DMS 273 treated with DMSO at 0.1 percent for 48 hours (cell line): ENCODE measurements around the gene NKD1.
"Not testable (repeated sequence)": the region's sequence is repeated elsewhere in the genome, so short reads cannot be mapped to it uniquely, and the experiment has no call there.

Experiments used
- DNase-seq: peaks from one replicate; lab custom pipeline; 2025; lab: John Stamatoyannopoulos, UW

NKD1 gene

DNA sequence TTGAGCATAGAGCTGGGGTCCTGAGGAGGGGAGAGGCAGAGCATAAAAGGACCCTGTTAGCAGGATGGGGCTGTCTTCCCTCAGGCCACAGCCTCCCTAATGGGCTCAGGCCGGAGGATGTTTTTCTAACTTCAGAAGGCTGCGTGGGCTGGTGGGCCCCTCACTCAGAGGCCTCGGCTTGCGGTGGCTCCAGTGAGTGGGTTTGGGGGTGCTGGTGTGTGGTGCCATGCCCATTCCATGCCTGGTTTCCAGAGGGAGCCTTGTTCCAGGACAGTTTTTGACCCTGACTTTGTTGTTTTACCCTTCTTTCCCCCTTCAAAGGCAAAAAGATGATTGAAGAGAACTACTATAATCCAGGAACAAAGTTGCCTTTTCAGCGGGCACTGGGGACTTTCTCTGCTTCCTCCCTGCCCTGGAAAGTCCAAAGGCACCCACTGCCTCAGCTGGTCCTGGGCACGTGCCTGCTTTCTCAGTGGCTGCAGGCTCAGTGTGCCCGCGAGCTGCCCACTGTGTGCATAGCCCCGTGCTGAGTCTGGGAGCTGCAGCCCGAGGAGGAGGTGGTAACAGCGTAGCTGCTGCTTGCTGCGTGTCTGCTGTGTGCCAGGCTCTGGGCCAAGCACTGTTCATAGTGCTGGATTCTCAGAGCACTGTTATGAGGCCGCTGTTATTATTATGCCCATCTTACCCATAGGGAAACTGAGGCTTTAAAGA, 11.8 kb downstream of the NKD1 start:
- no peak for DNase-seq

DNA sequence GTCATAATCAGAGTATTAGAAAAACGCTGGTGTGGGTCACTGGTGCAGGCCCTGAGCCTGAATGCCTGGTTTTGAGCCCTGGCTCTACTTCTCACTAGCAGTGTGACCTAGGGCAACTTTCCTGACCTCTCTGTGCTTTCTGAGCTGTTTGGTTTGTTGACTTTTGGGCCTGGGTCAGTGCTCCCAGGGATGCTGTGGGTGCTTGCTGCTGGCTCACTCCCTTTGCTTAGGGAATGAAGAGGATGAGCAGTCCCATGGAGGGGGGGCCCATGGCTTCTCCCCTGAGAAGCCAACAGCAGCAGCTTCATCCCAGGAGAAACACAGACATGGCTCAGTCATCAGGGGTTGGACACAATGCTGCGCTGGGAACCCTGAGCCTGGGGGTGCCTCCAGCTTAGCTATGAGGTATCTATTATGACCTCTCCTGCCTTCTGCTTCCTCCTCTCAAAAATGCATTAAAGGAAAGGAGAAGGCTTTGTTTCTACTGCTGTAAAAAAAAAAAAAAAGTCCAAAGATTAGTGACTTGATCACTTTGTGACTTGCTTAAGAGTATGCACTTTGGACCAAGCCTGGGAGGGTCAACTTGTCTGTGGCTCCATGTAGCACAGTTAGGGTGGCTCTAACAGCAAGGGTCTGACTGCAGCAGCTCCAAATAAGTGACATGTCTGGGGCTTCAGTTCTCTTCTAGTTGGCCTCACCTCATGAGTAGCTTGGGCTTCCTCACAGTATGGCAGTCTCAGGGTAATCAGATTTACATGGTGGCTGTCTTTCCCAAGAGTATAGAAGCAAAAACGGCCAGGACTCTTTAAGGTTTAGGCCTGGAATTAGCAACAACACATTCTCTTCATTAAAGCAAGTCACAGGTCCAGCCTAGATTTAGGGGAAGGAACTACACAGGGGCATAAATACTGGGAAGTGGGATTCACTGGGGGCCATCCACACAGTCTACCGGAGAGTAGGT, 13.0 kb downstream of the NKD1 start:
- no peak for DNase-seq

DNA sequence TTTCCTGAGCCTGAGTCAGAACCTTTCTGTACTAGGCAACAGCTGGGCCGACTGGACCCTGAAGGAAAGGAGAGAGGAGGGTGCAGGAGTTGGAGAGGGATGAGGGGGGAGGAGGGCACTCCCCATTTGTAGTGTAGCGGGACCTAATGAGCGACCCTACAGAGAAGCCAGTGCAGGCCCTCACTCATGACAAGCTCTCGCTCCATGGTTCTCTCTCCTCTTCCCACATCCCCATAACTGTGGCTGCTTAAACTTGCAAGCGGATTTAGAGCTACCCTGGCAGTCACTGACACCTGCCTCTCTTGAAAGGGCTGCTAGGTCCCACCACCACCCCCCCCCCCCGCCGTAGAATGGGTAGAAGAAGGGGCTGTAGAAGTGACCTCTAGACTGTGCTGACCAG, 14.5 kb downstream of the NKD1 start:
- no peak for DNase-seq

DNA sequence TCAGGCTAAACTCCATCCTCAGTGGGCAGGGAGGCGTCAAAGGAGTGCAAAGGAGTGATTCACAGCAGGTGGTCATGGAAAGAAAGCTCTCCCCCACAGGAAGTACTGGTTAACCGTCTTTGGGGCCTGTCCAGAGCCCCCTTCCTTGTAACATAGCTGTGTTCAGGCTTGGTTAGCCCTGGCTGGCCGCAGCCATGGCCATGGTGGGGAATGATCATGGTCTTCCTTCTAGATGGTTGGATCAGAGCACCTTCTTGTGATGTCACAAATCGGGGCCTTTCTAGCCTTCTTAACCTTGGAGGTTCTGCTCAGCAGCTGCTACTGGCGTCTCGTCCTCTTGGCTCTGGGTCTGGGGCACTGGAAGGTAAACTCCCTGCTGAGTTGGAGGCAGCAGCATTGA, 15.8 kb downstream of the NKD1 start:
- no peak for DNase-seq

DNA sequence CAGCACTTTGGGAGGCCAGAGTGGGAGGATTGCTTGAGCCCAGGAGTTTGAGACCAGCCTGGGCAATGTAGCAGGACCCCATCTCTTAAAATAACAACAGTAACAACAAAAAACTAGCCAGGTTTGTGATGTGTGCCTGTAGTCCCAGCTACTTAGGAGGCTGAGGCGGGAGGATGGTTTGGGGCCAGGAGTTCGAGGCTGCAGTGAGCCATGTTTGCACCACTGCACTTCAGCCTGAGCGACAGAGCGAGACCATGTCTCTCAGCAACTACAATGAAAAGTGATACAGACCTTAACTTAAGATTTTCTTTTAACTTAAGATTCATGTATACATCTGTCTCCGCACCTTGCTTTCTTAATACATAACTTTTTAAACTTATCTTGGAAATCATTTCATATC, 17.2 kb downstream of the NKD1 start:
- no peak for DNase-seq

DNA sequence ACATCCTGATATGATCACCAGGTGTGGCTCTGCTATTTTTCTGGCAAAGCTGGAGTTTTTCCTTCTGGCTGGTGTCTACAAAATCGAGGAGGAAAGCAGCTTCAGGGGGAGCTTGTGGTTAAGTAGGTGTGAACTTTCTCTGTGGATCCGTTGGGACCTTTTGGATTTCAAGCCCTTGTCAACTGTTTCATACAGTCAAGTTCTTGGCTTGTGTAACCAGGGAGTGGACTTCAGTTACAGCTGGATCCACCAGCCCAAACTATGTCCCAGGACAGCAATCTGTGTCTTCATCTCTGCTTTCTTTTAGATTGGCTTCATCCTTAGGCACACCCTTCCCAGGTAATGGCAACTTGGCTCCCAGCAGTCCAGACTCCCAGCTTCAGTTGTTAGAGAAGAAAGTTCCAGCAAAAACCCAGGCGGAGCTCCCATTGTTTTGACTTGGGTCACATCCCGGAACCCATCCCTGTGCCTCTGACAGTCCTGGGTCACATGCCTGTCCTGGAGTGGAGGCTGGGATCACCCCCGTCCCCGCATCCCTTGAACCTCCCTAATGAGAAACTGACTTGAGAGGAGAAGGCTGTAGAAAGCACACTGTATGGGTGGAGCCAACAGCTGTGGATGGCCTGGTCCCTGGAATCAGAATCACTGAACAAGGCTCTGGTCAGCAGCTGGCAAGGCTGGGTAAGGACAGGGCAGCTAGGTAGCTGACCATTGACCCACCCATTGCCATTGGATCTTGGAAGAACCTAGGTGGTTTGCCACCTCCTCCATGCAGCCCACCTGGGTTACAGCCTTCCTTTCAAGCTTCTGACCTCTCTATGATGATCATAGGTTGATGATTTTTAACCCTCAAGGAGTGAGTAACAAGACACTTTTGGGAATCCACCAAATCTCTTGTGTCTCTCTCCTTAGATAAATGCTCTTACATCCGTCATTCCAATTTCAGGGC, 18.1 kb downstream of the NKD1 start:
- DNase-seq = no peak

DNA sequence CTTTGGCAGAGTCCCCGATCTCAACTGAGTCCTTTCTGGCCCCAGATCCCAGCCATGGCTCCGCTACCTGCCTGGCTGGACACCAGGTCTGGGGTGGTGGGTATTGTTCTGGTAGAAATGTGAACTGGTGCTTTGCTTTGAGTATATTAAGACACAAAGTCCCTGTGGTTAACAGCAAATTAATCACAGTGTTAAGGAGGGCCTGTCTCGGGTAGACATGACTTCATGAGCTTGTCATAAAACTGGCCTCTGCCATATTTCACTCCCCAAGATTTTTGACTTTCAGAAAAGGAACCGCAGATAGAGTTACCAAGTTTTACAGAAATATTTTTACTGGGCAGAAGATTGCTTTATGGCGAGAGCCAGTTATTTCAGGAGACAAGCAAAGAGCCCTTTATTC, 19.5 kb downstream of the NKD1 start:
- no peak for DNase-seq

DNA sequence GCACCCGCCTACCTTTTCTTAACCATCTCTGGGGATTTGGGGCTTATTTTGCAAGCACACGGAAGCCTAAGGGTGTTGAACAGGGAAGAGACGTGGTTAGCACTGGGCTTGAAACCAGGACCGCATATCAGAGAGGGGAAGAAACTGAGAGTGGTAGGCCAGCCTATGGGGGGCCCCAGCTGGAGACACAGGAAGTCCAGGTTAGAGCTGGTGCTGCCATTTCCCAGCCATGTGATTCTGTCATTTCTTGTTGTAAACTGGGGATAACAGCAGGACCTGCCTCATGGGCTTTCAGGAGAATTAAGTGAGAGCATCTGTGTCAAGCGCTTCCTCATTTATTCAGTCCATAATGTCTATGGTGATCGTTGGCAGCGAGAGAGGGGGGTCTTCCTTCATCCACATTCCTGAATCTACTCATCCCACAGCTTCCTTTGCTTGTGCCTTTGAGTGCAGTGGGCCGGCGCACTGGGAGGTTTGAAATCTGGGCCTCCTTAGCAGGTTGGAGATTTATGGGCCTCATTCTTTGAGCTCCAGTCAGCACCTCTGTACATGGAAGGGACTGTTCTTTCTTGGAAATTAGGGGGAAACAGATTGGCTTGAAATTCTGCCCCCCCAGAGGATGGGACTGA, 20.1 kb downstream of the NKD1 start:
- no peak for DNase-seq

DNA sequence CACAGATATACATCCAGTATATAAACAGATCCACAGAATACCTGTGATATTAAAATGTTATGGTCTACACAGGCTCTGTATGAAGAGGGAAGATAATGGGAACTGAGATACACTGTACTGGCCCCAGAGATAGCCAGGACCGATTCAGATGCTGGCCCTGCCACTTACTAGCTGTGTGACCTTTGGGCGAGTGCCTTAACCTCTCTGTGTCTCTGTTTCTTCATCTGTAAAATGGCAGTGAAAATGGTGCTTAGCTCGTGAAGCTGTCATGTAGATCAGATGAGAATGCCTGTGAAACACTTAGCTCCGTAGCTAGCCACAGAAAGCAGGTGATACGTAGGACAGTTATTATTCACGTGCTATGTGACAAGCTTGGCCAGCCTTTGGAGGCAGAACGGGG, 22.2 kb downstream of the NKD1 start:
- no peak for DNase-seq

DNA sequence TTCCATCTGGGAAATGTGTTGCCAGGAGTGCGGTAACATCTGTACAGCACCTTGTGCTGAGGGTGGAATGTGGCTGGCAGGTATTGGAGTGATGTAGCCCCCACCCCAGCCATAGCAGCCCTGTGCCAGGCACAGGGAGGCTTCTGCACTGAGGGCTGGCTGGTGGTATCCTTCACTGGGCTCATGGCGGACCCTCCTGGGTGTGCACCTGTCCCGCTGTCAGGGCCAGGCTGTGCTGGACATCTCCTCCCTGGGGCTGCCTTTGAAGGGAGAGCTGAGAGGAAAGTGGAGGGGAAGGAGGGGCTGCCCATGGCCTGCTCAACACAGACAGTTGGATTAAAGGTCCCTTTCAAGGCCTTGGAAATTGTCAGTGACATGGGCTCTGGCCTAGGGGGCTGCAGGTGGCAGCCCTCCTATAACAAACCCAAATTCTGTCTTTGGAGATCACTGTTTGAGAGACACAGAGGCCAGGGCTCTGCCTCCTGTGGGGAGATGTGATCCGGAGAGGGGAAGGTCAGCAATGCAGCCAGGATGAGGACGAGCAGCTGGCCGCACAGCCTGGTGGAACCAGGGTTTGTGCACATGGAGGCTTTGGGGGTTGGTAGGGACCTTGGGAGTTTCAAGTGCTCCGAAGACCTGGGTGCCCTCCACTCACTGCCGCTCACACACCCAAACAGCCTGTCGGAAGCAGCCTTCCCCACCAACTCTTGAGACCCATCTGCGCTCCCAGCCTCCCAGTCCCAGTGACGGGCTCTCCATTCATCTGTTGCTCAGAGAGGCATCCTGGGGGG, 22.8 kb downstream of the NKD1 start:
- no peak for DNase-seq

DNA sequence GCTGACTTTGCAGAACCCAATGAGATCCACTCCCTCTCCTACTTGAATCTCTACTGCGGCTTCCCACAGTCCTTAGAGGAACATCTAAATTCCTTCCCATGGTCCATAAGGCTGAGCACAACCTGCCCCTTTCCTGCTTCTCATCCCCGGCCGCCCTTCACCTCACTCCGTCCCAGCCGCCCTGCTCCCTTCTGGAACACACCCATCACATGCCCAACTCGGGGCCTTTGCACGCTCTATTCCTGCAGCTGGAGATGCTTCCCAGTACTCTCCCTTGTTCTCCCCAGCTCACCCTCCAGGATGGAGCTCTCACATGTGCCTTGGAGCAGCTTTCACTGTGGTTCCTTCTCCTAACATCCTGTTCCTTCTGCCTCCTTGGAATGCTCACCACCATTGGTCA, 23.6 kb downstream of the NKD1 start:
- no peak for DNase-seq

DNA sequence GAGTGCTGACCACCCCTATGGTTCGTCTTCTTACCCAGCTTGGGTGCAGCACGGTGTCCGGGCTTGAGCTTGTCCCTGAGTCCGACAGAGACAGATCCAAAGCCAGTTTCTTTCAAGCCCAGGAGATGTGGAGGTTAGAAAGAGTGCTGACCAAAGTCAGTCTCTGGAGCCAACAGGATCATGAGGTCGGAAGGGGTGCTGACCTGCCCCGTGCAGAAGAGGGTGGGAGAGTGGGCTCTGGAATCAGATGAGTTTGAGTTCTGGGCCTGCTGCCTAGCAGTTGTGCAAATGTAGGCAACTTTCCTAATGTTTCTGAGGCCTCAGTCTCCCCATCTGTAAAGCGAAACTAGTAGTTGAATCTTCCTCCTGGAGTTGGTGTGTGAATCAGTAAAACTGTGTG, 24.5 kb downstream of the NKD1 start:
- DNase-seq = no peak

DNA sequence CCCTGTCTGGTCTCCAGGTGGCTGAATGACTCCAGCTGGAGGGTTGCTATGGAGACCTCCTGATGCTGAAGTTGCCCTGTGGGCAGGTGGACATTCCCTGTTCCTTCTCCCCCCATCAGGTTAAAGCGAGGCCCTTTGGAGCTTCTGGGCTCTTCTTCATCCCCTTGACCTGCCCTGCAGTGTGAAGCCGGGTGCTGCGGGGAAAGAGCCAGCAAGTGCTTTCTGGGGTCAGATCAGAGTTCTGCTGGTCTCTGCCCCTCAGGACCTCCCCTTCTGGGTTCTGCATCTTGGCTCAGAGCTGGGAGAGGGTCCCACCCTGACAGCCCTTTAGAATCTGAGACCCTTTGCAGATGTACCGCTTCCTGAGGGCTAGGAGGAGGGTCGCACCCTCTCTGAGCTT, 25.1 kb downstream of the NKD1 start:
- no peak for DNase-seq

DNA sequence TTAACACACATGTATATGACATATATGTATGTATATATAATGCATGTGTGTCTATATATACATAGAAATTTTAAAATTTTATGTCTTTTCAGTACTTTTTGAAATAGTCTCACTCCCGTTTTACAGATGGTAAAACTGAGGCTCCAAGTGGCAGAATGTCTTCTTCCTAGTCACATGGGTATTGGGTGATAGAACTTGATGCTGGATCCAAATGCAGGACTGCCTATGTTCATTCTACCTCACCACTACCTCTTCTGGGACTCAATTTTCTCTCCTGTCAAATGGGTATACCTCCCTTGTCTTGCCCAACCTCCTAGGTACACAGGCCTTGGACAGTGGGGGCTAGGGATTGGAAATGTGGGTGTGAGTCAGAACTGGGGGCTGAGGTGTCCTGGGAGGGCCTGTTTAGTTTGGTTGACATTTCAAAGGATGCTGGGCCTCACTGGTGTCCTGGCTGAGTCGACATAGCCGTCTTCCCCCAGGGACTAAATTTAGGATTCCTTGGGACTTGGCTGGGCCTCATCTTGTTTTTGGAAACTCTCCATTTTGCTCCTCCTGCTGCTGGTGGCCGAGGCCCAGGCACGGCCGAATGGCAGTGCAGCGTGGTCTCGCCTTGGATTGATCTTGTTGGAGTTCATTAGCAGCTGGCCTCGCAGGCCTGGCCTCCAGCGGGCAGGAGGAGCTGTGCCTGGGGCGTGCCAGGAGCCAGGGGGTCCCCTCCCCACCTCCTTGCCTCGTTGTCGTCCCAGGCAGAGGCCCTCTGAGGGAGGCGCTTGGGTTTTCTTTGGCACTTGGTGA, 25.9 kb downstream of the NKD1 start:
- no peak for DNase-seq

DNA sequence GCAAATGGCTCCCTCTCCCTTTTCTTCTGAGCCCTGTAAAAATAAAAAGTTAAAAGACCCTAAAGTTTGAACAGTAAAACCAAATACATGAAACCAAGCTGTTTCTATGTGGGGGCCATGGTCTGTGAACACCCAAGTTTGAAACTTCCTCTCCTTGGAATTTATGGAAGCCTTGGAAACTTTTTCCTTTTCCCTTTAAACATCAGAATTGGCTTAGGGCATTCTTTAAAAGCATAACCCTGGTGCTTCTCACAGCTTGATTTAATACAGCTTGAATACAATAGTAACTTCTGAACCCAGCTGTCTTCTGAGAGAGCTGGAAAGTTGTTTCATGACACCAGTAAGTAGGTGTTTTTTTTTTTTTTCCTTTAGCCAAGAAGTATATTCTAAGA, 26.5 kb downstream of the NKD1 start:
- no peak for DNase-seq

DNA sequence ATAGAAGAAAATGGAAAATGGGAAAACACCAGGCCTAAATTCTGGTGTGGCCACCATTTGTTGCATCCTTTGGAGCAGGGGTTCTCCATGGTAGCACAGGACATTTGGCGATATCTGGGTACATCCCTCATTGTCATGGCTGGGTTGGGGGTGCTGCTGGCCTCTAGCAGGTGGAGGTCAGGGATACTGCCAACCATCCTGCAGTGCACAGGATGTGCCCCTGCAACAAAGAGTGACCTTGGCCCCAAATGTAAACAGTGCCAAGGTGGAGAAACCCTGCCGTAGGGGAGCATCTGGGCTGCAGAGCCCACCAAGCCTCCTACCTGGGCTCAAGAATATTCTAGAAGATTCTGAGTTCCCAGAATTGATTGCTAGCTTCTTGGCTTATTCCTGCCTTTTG, 27.5 kb downstream of the NKD1 start:
- DNase-seq = no peak

DNA sequence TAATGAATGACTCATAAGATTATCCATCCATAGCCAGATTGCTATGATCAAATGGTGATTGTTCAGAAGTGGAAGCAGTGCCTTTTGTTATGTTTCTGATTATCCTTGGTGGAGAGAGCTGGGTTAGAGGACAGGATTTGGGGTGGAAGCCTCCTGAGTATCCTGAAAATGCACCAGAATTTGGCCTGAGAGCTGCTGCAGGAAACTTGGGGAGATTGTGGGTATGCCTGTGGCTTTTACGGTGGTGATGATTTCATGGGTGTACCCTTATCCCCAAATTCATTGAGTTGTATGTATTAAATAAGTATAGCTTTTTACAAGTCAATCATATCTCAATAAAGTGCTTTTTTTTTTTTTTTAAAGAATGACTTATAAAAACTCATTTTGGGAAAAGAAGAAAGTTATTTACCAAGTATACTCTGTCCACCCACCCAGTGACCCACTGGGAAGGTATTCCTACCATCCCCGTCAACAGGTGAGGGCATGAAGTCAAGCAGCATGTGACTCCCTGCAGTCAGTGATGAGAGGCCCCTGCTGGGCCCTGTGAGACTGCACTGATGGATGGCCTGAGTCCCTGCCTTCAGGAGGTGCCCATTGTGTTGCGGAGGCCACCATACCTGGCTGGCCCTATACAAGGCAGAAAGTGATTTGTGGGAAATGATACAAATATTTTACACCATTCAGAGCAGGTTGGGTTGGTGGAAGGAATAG, 28.4 kb downstream of the NKD1 start:
- no peak for DNase-seq

DNA sequence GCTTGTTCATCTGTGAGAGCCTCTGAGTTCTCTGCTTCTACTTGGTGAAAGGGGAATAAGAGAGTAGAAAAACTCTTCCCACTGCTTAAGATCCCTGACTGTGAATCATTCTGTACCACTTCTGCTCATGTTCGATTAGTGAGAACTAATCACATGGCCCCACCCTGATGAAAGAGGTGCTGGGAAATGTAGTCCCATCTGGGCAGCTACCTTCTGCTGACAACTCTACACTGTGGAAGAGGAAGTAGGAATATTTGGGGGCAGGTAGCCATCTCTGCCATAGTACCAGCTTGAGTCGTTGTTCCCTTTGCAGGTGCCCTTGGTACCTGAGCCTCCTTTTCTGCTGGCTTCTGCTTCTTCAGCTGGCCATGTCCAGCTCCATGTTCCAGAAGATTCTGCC, 29.9 kb downstream of the NKD1 start:
- DNase-seq = no peak

DNA sequence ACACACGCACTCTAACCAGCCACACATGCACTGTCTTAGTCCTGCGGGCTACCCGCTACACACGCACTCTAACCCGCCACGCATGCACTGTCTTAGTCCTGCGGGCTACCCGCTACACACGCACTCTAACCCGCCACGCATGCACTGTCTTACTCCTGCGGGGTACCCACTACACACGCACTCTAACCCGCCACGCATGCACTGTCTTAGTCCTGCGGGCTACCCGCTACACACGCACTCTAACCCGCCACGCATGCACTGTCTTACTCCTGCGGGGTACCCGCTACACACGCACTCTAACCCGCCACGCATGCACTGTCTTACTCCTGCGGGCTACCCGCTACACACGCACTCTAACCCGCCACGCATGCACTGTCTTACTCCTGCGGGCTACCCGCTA, 31.2 kb downstream of the NKD1 start:
- DNase-seq = not testable (repeated sequence)
